Neuronal stem cell (in vitro differentiated cells): ENCODE results near the gene TRANK1.
A peak's percentile ranks its signal among the peaks of the same experiment; 100 is the strongest.

Experiments used
- DNase-seq: peaks from one replicate; pipeline ENCODE4 v3.0.0-alpha.2; 2013; ENCODE audit warnings: low spot score
- H2AFZ ChIP-seq: one replicate; pipeline ENCODE4 v1.6.1; 2013; ENCODE audit warnings: mild to moderate bottlenecking, low read length, inconsistent platforms
- H2AK5ac ChIP-seq: 2 replicates; pipeline ENCODE4 v1.6.1; 2013; ENCODE audit warnings: low read depth, mild to moderate bottlenecking, inconsistent platforms, low read length, moderate library complexity, mixed read lengths
- H2BK120ac ChIP-seq: 2 replicates; pipeline ENCODE4 v1.6.1; 2013; ENCODE audit warnings: low read depth, mild to moderate bottlenecking, inconsistent platforms, low read length, moderate library complexity, mixed read lengths
- H2BK12ac ChIP-seq: one replicate; pipeline ENCODE4 v1.6.1; 2013; ENCODE audit warnings: low read length, inconsistent platforms
- H2BK15ac ChIP-seq: 2 replicates; pipeline ENCODE4 v1.6.1; 2013; ENCODE audit warnings: mild to moderate bottlenecking, low read length, inconsistent platforms, mixed read lengths
- H2BK5ac ChIP-seq: one replicate; pipeline ENCODE4 v1.6.1; 2013; ENCODE audit warnings: inconsistent platforms, mild to moderate bottlenecking, low read length, moderate library complexity
- H3K14ac ChIP-seq: one replicate; pipeline ENCODE4 v1.6.1; 2013; ENCODE audit warnings: low read length, inconsistent platforms
- H3K18ac ChIP-seq: 2 replicates; pipeline ENCODE4 v1.6.1; 2013; ENCODE audit warnings: low read length, inconsistent platforms
- H3K23ac ChIP-seq: 2 replicates; pipeline ENCODE4 v1.6.1; 2013; ENCODE audit warnings: low read depth, mild to moderate bottlenecking, mixed read lengths, low read length, inconsistent platforms; ENCODE audit not compliant: poor library complexity
- H3K27ac ChIP-seq: replicated peaks from 3 replicates; pipeline ENCODE4 v1.5.1; 2013; ENCODE audit warnings: low read length, inconsistent platforms
- H3K27me3 ChIP-seq, 3 experiments: 2 replicates each; pipeline ENCODE4 v1.6.1; 2013; ENCODE audit warnings: low read length in 3 of 3, mild to moderate bottlenecking in 2 of 3, inconsistent platforms in 1 of 3, low read depth in 1 of 3, mixed read lengths in 1 of 3, moderate library complexity in 1 of 3; ENCODE audit not compliant: control insufficient read depth in 3 of 3, insufficient read depth in 3 of 3
- H3K36me3 ChIP-seq, 2 donors: replicated peaks in 1 of 2; 2 replicates each; pipeline ENCODE4 v1.6.1; 2013; ENCODE audit warnings: low read length in 2 of 2; ENCODE audit not compliant: control insufficient read depth in 2 of 2, insufficient read depth in 2 of 2
- H3K4ac ChIP-seq: 2 replicates; pipeline ENCODE4 v1.6.1; 2013; ENCODE audit warnings: inconsistent platforms, mild to moderate bottlenecking, low read length, moderate library complexity
- H3K4me1 ChIP-seq, 2 donors: 1 replicate in 1 of 2; 2 replicates in 1 of 2; pipeline ENCODE4 v1.6.1; 2013; ENCODE audit warnings: low read length in 2 of 2, low read depth in 1 of 2; ENCODE audit not compliant: control insufficient read depth in 2 of 2, insufficient read depth in 1 of 2
- H3K4me2 ChIP-seq: one replicate; pipeline ENCODE4 v1.6.1; 2013; ENCODE audit warnings: mild to moderate bottlenecking, low read length, inconsistent platforms; ENCODE audit not compliant: insufficient read depth, poor library complexity, severe bottlenecking
- H3K4me3 ChIP-seq, 2 donors: 2 replicates each; pipeline ENCODE4 v1.5.1; 2013; ENCODE audit warnings: low read length in 2 of 2, mild to moderate bottlenecking in 2 of 2, inconsistent platforms in 1 of 2, moderate library complexity in 1 of 2
- H3K79me1 ChIP-seq: one replicate; pipeline ENCODE4 v1.6.1; 2013; ENCODE audit warnings: low read depth, mild to moderate bottlenecking, inconsistent platforms, low read length, moderate library complexity
- H3K9ac ChIP-seq: one replicate; pipeline ENCODE4 v1.6.1; 2013; ENCODE audit warnings: mild to moderate bottlenecking, low read depth, low read length, inconsistent platforms; ENCODE audit not compliant: poor library complexity
- H3K9me3 ChIP-seq, 2 donors: replicated peaks in 1 of 2; 2 replicates each; pipeline versions ENCODE3 to v1.6.1; 2013; ENCODE audit warnings: low read length in 2 of 2, mild to moderate bottlenecking in 2 of 2, inconsistent platforms in 1 of 2, low read depth in 1 of 2, mixed read lengths in 1 of 2, moderate library complexity in 1 of 2; ENCODE audit not compliant: control insufficient read depth in 2 of 2, insufficient read depth in 1 of 2
- H4K8ac ChIP-seq: one replicate; pipeline ENCODE4 v1.6.1; 2013; ENCODE audit warnings: low read depth, mild to moderate bottlenecking, inconsistent platforms, low read length, moderate library complexity
- H4K91ac ChIP-seq: one replicate; pipeline ENCODE4 v1.6.1; 2013; ENCODE audit warnings: low read length, low read depth, mild to moderate bottlenecking, inconsistent platforms; ENCODE audit not compliant: poor library complexity
- WGBS, 2 donors: extraction: QIAGEN DNeasy Blood & Tissue Kit; methylation state at CpG; one replicate each; pipeline ENCODE4 v1.1.7; 2013; ENCODE audit warnings: missing lambda C conversion rate in 2 of 2, mixed read lengths in 1 of 2; ENCODE audit not compliant: insufficient read length in 2 of 2, insufficient replicate concordance in 1 of 2; ENCODE audit errors: extremely low coverage in 2 of 2; 5-methylcytosine and 5-hydroxymethylcytosine counted together

Gene TRANK1

GRCh38 chr3:36991923-36992805 is 47.3 kb upstream of the TRANK1 start:
- H3K36me3 ChIP-seq: peaks cover 4 to 74% of the 10 kb centered on the region in 2 donors
- no peak overlapping the region for H2BK120ac ChIP-seq
- no CpG with 5 or more reads among the region's 24 CpGs for WGBS, 2 donors
- DNase-seq: no peak
- no peaks in the 10 kb centered on the region for H3K27me3 ChIP-seq
- H2AK5ac ChIP-seq: peak overlapping the region; percentile 9
- H3K18ac ChIP-seq: peak overlapping the region; percentile 96
- peak overlapping the region; percentile 78 to 91 for H3K4me3 ChIP-seq
- peak overlapping the region; percentile 66 for H3K23ac ChIP-seq
- H3K4me1 ChIP-seq: peaks cover 2 to 14% of the 10 kb centered on the region in 2 donors
- peak overlapping the region; percentile 48 for H3K4me2 ChIP-seq
- H4K8ac ChIP-seq: no peak overlapping the region
- H3K14ac ChIP-seq: peak overlapping the region; percentile 22
- H4K91ac ChIP-seq: no peak overlapping the region
- H3K79me1 ChIP-seq: no peaks in the 10 kb centered on the region
- no peak overlapping the region for H3K4ac ChIP-seq
- H3K9ac ChIP-seq: peak overlapping the region; percentile 94
- H2AFZ ChIP-seq: peak overlapping the region; percentile 81
- peak overlapping the region; percentile 68 for H2BK5ac ChIP-seq
- peak overlapping the region; percentile 92 for H3K27ac ChIP-seq
- H2BK15ac ChIP-seq: no peak overlapping the region
- H3K9me3 ChIP-seq: no peaks in the 10 kb centered on the region
- no peak overlapping the region for H2BK12ac ChIP-seq

GRCh38 chr3:36991147-36991546 is 46.3 kb upstream of the TRANK1 start:
- Histone ChIP-seq H3K9me3 (no peaks in the 10 kb centered on the region), H3K9ac (no peak overlapping the region), H2AFZ (no peak overlapping the region), H3K79me1 (no peaks in the 10 kb centered on the region), H2BK15ac (no peak overlapping the region), H4K91ac (no peak overlapping the region), H3K4ac (no peak overlapping the region), H2BK5ac (no peak overlapping the region), H2BK120ac (no peak overlapping the region), H4K8ac (no peak overlapping the region), H3K27ac (no peak overlapping the region), H3K14ac (no peak overlapping the region), H3K27me3 (no peaks in the 10 kb centered on the region), H3K23ac (no peak overlapping the region), H2BK12ac (no peak overlapping the region), H3K4me2 (peak overlapping the region; percentile 41), H2AK5ac (no peak overlapping the region), H3K18ac (no peak overlapping the region), H3K36me3 (peaks cover 3 to 74% of the 10 kb centered on the region in 2 donors), H3K4me1 (peaks cover 2 to 14% of the 10 kb centered on the region in 2 donors), H3K4me3 (peak overlapping the region in 1 of 2 donors; percentile 78)
- WGBS, 2 donors: no CpG with 5 or more reads among the region's 3 CpGs
- no peak for DNase-seq

GRCh38 chr3:36989568-36989967 is 44.7 kb upstream of the TRANK1 start:
- Histone ChIP-seq H2BK5ac (no peak overlapping the region), H3K79me1 (no peaks in the 10 kb centered on the region), H2BK15ac (no peak overlapping the region), H3K4me1 (peaks cover 2 to 14% of the 10 kb centered on the region in 2 donors), H3K4me2 (no peak overlapping the region), H3K9ac (no peak overlapping the region), H3K18ac (no peak overlapping the region), H4K91ac (no peak overlapping the region), H4K8ac (no peak overlapping the region), H3K27me3 (no peaks in the 10 kb centered on the region), H2BK120ac (no peak overlapping the region), H3K23ac (no peak overlapping the region), H2AFZ (no peak overlapping the region), H3K27ac (no peak overlapping the region), H3K14ac (no peak overlapping the region), H3K4ac (no peak overlapping the region), H3K9me3 (no peaks in the 10 kb centered on the region), H3K36me3 (peaks cover 9 to 77% of the 10 kb centered on the region in 2 donors), H3K4me3 (no peak overlapping the region), H2BK12ac (no peak overlapping the region), H2AK5ac (no peak overlapping the region)
- DNase-seq: no peak

DNA sequence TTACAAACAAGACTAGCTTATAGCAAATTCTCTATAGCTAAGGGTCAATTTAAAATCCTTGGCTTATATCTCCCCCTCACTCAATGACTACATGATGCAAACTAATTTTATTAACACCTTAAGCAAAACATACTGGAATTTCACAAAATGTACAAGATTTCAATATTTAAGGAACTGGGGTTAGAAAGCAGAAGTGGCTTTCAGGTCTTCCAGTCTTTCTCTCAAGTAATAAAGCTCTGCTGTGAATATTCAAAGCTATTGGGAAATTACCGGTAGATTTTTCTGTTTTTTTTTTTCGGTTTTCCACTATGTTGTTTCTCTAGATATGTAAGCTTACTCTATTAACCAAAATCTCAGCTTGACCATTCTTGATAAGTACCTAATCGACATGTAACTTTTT is 44.2 kb upstream of the TRANK1 start:
- no peak overlapping the region for H2BK15ac ChIP-seq

More for the DNA sequence above, 44.2 kb upstream of the TRANK1 start:
- H3K79me1 ChIP-seq: no peaks in the 10 kb centered on the region
- H3K9me3 ChIP-seq: no peaks in the 10 kb centered on the region
- H3K14ac ChIP-seq: no peak overlapping the region
- H3K4ac ChIP-seq: no peak overlapping the region
- no peaks in the 10 kb centered on the region for H3K27me3 ChIP-seq
- H2AK5ac ChIP-seq: no peak overlapping the region
- no CpG with 5 or more reads among the region's 3 CpGs for WGBS, 2 donors
- H3K18ac ChIP-seq: no peak overlapping the region
- H3K36me3 ChIP-seq: peaks cover 13 to 83% of the 10 kb centered on the region in 2 donors
- H3K4me2 ChIP-seq: no peak overlapping the region
- no peak overlapping the region for H3K4me3 ChIP-seq
- no peak overlapping the region for H4K8ac ChIP-seq
- DNase-seq: no peak
- H2BK120ac ChIP-seq: no peak overlapping the region
- H2BK5ac ChIP-seq: no peak overlapping the region
- no peak overlapping the region for H3K27ac ChIP-seq
- no peak overlapping the region for H4K91ac ChIP-seq
- H3K4me1 ChIP-seq: peaks cover 2 to 14% of the 10 kb centered on the region in 2 donors
- H3K23ac ChIP-seq: no peak overlapping the region
- H3K9ac ChIP-seq: no peak overlapping the region
- H2BK12ac ChIP-seq: no peak overlapping the region
- no peak overlapping the region for H2AFZ ChIP-seq
